ENCODE data around the gene EPHA6. TPM values are rescaled to one million over a fixed set of nuclear protein-coding genes. Genes with fewer than 3 reads are reported as not detected.

Gene EPHA6
- total RNA-seq, 1 experiment from 2014 or later: 2.7 TPM

GRCh38 chr3:97409612-97410011 lies 595.2 kb downstream of the EPHA6 start:
- Histone ChIP-seq H3K9me3 (no peaks in the 10 kb centered on the region), H3K36me3 (ENCODE audit: control insufficient read depth, insufficient read depth, low read length) (no peaks in the 10 kb centered on the region), H3K4me1 (no peaks in the 10 kb centered on the region), H3K4me3 (ENCODE audit: low read depth, low read length) (no peak overlapping the region), H3K27me3 (replicated peaks; ENCODE audit: control insufficient read depth, insufficient read depth, low read length) (no peaks in the 10 kb centered on the region)
- no peak for TF ChIP-seq CTCF (IDR thresholded peaks at IDR 0.05; ENCODE audit: insufficient read depth in 1 of 2, low read depth in 1 of 2, low read length in 1 of 2, severe bottlenecking in 1 of 2, unreplicated experiment in 1 of 2)
- ChIA-PET POLR2A (no interaction called here), CTCF (no interaction called here)
- Mint-ChIP-seq H3K27ac (ENCODE audit: unreplicated experiment) (no peak overlapping the region), H3K27me3 (ENCODE audit: insufficient read depth, unreplicated experiment) (peaks cover 8% of the 10 kb centered on the region), H3K36me3 (ENCODE audit: insufficient read depth, unreplicated experiment) (peaks cover 6% of the 10 kb centered on the region), H3K9me3 (ENCODE audit: unreplicated experiment) (no peaks in the 10 kb centered on the region), H3K4me3 (ENCODE audit: unreplicated experiment) (no peak overlapping the region), H3K4me1 (ENCODE audit: low read depth, unreplicated experiment) (no peaks in the 10 kb centered on the region)
- intact Hi-C loops (cut with micrococcal nuclease; ENCODE audit: unreplicated experiment): loop anchor here (10.0 kb wide), 1 partner anchor 115 kb away; no protein-coding TSS in a partner anchor
- no TSS peak for BruUV-seq (replicated peaks)
- DNase-seq: no peak

- no peak for DNase-seq
- H3K36me3 Mint-ChIP-seq (ENCODE audit: insufficient read depth, unreplicated experiment): no peaks in the 10 kb centered on the region
- Histone ChIP-seq H3K27me3 (replicated peaks; ENCODE audit: control insufficient read depth, insufficient read depth, low read length) (no peaks in the 10 kb centered on the region), H3K4me1 (no peaks in the 10 kb centered on the region), H3K4me3 (ENCODE audit: low read depth, low read length) (no peak overlapping the region), H3K9me3 (no peaks in the 10 kb centered on the region; the same call in 1 of the 2 replicates), H3K36me3 (ENCODE audit: control insufficient read depth, insufficient read depth, low read length) (no peaks in the 10 kb centered on the region)
- H3K27me3 Mint-ChIP-seq (ENCODE audit: insufficient read depth, unreplicated experiment): peaks cover 8% of the 10 kb centered on the region
- H3K4me3 Mint-ChIP-seq (ENCODE audit: unreplicated experiment): no peak overlapping the region
- no TSS peak for BruUV-seq (replicated peaks)
- TF ChIP-seq CTCF (IDR thresholded peaks at IDR 0.05; ENCODE audit: insufficient read depth in 1 of 2, low read depth in 1 of 2, low read length in 1 of 2, severe bottlenecking in 1 of 2, unreplicated experiment in 1 of 2): no peak
- H3K4me1 Mint-ChIP-seq (ENCODE audit: low read depth, unreplicated experiment): no peaks in the 10 kb centered on the region
- intact Hi-C loops (cut with micrococcal nuclease; ENCODE audit: unreplicated experiment): no loop called here
- POLR2A ChIA-PET: no interaction called here
- peaks cover 12% of the 10 kb centered on the region for H3K9me3 Mint-ChIP-seq (ENCODE audit: unreplicated experiment)
- CTCF ChIA-PET: no interaction called here
- no peak overlapping the region for H3K27ac Mint-ChIP-seq (ENCODE audit: unreplicated experiment)
Observed at GRCh38 chr3:97421565-97421964, 607.2 kb downstream of the EPHA6 start.

- Mint-ChIP-seq H3K9me3 (ENCODE audit: unreplicated experiment) (peaks cover 12% of the 10 kb centered on the region), H3K27ac (ENCODE audit: unreplicated experiment) (no peak overlapping the region), H3K36me3 (ENCODE audit: insufficient read depth, unreplicated experiment) (no peaks in the 10 kb centered on the region), H3K27me3 (ENCODE audit: insufficient read depth, unreplicated experiment) (no peaks in the 10 kb centered on the region), H3K4me3 (ENCODE audit: unreplicated experiment) (no peak overlapping the region), H3K4me1 (ENCODE audit: low read depth, unreplicated experiment) (no peaks in the 10 kb centered on the region)
- no peaks in the 10 kb centered on the region for H3K4me1 ChIP-seq
- no peaks in the 10 kb centered on the region; the same call in 1 of the 2 replicates for H3K9me3 ChIP-seq
- BruUV-seq (replicated peaks): no TSS peak
- TF ChIP-seq CTCF (IDR thresholded peaks at IDR 0.05; ENCODE audit: insufficient read depth in 1 of 2, low read depth in 1 of 2, low read length in 1 of 2, severe bottlenecking in 1 of 2, unreplicated experiment in 1 of 2): no peak
- ChIA-PET POLR2A (no interaction called here), CTCF (no interaction called here)
- intact Hi-C loops (cut with micrococcal nuclease; ENCODE audit: unreplicated experiment): no loop called here
- no peaks in the 10 kb centered on the region for H3K27me3 ChIP-seq (replicated peaks; ENCODE audit: control insufficient read depth, insufficient read depth, low read length)
- H3K4me3 ChIP-seq (ENCODE audit: low read depth, low read length): no peak overlapping the region
- no peaks in the 10 kb centered on the region for H3K36me3 ChIP-seq (ENCODE audit: control insufficient read depth, insufficient read depth, low read length)
- no peak for DNase-seq
Observed at GRCh38 chr3:97425002-97425401, 610.6 kb downstream of the EPHA6 start.

Measured in Caco-2 (cell line).